HG03139 (cell line): ENCODE results near the gene PLIN5.

ENCODE experiments used
- ATAC-seq: cut with Tn5 transposase; IDR thresholded peaks from one replicate; pipeline ENCODE4 v1.9.1; 2021; ENCODE audit not compliant: unreplicated experiment

PLIN5 gene, protein sequence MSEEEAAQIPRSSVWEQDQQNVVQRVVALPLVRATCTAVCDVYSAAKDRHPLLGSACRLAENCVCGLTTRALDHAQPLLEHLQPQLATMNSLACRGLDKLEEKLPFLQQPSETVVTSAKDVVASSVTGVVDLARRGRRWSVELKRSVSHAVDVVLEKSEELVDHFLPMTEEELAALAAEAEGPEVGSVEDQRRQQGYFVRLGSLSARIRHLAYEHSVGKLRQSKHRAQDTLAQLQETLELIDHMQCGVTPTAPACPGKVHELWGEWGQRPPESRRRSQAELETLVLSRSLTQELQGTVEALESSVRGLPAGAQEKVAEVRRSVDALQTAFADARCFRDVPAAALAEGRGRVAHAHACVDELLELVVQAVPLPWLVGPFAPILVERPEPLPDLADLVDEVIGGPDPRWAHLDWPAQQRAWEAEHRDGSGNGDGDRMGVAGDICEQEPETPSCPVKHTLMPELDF

GRCh38 chr19:4534836-4535658 is at the start of gene PLIN5:
Gene PLIN5, minus strand, starts transcription at chr19:4535224. Its CDS starts 1,150 bp downstream, at chr19:4534074.
- no peak for ATAC-seq

GRCh38 chr19:4583961-4584669 is 49.1 kb upstream of the PLIN5 start:
- no peak for ATAC-seq

DNA sequence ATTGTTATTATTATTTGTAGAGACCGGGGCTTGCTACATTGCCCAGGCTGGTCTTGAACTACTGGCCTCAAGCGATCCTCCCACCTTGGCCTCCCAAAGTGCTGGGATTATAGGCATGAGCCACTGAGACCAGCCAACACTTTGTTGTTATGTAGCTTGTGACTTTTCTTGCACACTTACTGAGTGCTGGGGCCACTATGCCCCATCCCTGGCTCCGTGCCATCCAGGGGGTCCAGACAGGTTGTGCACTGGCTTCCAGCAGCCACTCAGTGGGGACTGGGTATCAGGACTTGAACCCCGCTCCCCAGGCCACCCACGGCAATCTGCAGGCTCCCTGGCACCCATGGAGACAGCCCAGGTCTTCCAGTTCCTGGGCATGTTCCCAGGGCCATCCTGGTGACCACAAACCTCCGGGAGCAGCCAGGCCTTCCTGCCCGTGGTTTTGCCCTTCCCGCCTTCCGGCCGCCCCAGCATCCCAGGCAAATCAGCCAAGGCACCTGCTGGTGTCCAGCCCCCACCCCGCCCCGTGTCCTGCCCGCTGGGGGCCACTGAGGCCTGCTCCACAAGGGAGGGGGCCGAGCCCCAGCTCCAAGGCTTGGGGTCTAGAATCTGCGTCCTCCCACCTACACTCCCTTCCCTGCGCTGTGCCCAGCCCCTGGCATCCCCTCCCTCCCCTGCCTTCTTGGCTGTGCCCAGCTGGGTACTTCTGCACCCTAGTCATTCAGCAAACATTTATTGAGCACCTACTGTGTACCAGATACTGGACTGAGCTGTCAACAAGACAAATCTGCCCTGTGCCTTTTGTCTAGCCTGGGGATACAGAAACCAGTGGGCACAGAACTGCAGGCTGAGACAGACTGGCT is 48.2 kb upstream of the PLIN5 start:
- no peak for ATAC-seq

- ATAC-seq: no peak
Observed at GRCh38 chr19:4581666-4582553, 46.9 kb upstream of the PLIN5 start.

DNA sequence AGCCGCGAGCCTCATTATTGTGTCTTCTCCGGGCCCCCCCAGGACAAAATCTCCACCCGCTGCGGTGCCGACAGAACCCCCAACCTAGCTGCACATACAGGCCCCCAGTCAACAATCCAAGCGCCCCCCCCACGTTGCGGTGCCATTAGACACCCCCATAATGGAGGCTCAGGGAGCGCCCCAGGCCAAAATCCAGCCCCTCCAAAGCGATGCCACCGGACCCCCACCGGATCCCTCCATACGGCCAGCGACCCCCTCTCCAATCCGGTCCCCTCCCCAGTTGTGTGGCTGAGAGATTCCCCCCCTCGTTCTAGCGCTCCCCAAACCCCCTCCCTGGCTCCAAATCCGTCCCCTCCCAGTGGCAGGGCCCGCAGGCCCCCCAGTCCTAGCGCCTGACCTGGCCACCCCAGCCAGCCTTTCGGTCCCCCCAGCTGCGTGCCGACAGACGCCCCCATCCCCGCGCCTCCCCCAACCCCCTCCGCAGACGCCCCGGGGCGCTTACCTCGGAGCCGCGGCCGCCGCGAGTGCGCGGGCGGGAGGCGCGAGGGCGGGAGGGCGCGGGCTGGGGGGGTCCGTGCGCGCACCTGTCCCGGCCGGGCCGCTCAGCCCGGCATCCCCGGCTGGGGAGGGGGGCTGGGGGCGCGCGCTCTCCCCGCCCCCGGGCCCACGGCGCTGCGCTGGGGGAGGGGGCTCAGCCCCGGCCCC is 46.1 kb upstream of the PLIN5 start:
- ATAC-seq: no peak

- ATAC-seq: no peak
Observed at GRCh38 chr19:4580021-4580901, 45.2 kb upstream of the PLIN5 start.

GRCh38 chr19:4579389-4579788 is 44.4 kb upstream of the PLIN5 start:
- no peak for ATAC-seq

DNA sequence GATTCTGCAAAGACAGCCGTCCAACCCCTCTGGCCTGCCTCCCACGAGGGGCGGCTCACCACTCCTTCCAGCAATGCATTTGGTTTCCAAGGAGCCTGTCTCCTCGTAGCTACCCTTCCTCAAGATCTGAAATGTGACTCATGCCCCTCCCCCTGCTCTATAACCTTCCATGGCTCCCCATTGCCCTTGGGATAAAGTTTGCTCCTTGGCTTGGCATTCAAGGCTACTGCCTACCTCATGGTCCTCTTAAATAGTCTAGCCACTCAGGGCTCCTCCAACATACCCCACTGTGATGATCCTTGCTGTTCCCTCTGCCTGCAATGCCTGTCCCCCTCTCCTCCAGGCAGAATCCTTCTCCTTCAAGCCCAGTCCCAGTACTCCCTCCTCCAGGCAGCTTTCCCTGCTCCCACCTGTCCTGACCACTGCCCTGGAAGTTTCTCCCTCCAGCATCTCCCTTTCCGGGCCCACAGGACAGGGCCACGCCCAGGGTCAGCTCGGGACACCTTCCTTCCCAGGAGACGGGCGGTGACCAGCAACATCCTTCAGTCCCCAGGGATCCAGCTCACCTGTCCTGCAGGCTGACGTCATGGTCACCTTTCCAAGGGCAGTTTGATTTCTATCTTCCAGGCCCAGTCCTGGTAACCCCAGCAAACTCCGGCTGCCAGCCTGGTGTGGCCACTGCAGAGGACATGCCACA is 43.7 kb upstream of the PLIN5 start:
- ATAC-seq: no peak

DNA sequence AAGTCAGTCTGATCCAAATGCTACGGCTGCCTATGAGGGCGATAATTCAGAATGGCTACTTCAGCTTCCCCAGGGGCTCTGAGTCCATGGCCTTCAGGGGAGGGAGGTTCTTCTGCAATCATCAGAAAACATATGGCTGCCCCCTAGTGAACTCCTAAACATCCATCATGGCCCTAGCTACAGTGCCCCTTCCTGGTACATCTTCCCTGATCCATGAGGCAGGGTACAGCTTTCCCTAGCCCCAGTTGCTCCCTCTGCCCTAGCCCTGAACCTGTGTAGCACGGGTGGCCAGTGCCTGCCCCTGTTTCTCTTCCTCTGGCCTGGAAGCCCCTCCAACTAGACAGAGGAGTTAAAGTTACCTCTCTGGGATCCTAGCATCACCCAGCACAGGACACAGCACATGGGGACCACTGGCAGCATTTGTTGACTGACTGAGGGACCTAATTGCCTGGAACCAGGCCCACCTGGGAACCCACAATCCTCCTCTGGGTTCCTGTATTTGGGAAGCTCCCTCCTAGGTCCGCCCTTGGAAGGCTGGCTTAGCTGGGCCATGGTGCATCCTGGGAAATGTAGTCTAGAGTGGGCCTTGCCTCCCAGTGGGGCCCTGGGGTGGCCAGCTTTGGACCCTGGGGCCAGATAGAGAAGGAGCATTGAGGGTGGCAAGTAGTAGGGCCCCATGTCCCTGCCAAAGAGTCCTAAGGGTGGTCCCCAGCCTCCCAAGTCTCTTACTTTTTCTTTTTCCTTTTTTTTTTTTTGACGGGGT is 42.2 kb upstream of the PLIN5 start:
- no peak for ATAC-seq

- no peak for ATAC-seq
Observed at GRCh38 chr19:4576016-4576933, 41.3 kb upstream of the PLIN5 start.

DNA sequence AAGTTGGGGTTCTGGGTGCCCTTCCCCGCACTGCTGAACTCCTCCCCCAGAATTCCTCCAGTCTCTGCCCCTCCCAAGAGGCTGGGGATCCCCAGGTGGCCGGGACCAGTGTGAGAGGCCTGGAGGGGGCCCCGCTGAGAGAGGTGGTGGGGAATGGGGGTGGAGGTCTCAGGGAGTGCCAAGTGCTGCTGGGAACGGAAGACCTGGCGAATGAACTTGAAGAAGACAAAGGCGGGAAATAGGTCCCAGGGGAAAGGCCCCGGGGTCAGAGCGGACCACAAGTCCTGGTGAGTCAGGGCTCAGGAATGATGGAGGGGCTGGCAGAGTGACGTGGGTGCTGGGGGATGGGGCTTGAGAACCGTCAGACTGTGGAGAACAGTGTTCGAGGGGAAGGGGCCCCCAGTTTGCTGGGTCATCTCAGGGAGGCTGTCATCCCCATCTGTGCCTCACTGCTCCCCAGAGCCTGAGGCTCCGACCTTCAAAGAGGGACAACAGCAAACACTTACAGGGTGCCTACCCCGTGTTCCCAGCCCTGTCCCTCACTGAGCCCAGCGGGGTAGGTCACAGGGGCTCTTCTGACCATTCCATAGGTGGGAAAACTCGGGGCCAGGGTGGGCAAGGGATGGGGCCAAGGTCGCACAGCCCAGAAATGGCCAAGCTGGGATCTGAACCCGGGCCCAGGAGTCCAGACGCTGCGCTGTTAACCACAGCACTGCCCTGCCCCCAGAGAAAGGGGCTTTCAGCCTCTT is 40.4 kb upstream of the PLIN5 start:
- ATAC-seq: no peak

DNA sequence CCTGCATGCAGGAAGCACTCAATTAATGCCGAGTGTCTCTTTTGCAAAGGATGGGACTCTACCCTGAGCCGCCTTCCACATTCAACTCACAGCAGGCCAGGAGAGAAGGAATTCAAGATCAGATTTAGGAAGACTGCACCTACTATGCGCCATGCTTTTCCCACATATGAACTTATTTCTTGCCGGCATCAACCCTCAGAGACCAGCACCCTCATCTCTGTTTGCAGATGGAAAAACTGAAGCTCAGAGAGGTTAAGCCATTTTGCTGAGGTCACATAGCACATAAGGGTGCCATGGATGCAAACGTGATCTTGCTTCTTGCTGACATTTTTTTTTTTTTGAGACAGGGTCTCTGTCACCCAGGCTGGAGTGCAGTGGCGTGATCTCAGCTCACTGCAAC is 38.7 kb upstream of the PLIN5 start:
- ATAC-seq: no peak

- ATAC-seq: no peak
Observed at GRCh38 chr19:4571305-4571917, 36.4 kb upstream of the PLIN5 start.

DNA sequence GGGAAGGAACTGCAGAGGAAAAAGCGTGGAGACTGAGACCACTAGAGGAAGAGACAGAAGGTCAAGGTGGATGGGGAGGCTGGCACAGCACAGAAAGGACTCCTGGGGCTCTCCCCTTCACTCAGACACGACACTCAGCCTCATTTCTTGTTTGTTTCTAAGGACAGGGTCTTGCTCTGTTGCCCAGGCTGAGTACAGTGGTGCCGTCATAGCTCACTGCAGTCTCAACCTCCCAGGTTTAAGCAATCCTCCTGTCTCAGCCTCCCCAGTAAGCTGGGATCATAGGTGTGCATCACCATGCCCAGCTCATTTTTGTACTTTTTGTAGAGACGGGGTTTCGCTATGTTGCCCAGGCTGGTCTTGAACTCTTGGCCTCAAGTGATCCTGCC is 35.9 kb upstream of the PLIN5 start:
- no peak for ATAC-seq
